Small intestine (tissue), 7 donors: ENCODE results near the gene NEURL1B. TPM values are rescaled to one million over a fixed set of nuclear protein-coding genes. Genes with fewer than 3 reads are reported as not detected.

Source experiments
- DNase-seq, 2 donors: peaks; one replicate each; pipeline versions ENCODE4 v3.0.0 to v3.0.0-alpha.2; 2013
- FAIRE-seq: peaks from 2 replicates; lab custom pipeline; 2012; peaks lifted over from hg19 to GRCh38; lab: Jason Lieb, UNC
- H3K27ac ChIP-seq, 3 donors: one replicate each; pipeline ENCODE4 v1.5.1; 2013; ENCODE audit warnings: low read length in 2 of 3, mild to moderate bottlenecking in 2 of 3, control low read depth in 1 of 3, inconsistent platforms in 1 of 3, low read depth in 1 of 3, moderate library complexity in 1 of 3
- H3K27me3 ChIP-seq, 3 donors: one replicate each; pipeline ENCODE4 v1.6.1; 2013; ENCODE audit warnings: low read length in 3 of 3, inconsistent platforms in 1 of 3; ENCODE audit not compliant: control insufficient read depth in 3 of 3, insufficient read depth in 3 of 3
- H3K36me3 ChIP-seq, 3 donors: one replicate each; pipeline ENCODE4 v1.6.1; 2013; ENCODE audit warnings: low read length in 3 of 3, inconsistent platforms in 1 of 3, low read depth in 1 of 3, mild to moderate bottlenecking in 1 of 3, moderate library complexity in 1 of 3; ENCODE audit not compliant: control insufficient read depth in 3 of 3, insufficient read depth in 2 of 3
- H3K4me1 ChIP-seq, 3 donors: one replicate each; pipeline ENCODE4 v1.6.1; 2013; ENCODE audit warnings: low read length in 2 of 3, inconsistent platforms in 1 of 3, low read depth in 1 of 3, mild to moderate bottlenecking in 1 of 3, moderate library complexity in 1 of 3; ENCODE audit not compliant: control insufficient read depth in 3 of 3, insufficient read depth in 2 of 3
- H3K4me3 ChIP-seq, 3 donors: one replicate each; pipeline ENCODE4 v1.5.1; 2013; ENCODE audit warnings: low read length in 3 of 3, control low read depth in 1 of 3, inconsistent platforms in 1 of 3, low read depth in 1 of 3, mild to moderate bottlenecking in 1 of 3, moderate library complexity in 1 of 3
- H3K9me3 ChIP-seq, 2 donors: one replicate each; pipeline ENCODE4 v1.6.1; 2013; ENCODE audit warnings: low read depth in 1 of 2, low read length in 1 of 2; ENCODE audit not compliant: control insufficient read depth in 2 of 2, insufficient read depth in 1 of 2
- WGBS, 3 donors: extraction: QIAGEN DNeasy Blood & Tissue Kit; methylation state at CpG; one replicate each; pipeline ENCODE4 v1.1.7; 2013; 5-methylcytosine and 5-hydroxymethylcytosine counted together
- polyA plus RNA-seq, 4 donors: library from polyadenylated mRNA; stranded (reverse) in 3 of 4; unstranded in 1 of 4; fragments of 200-250 nt in 3 of 4; fragments of 120-200 nt in 1 of 4; gene quantifications; one replicate each; pipeline versions ENCODE4 v1.2.1 to v1.2.3, GENCODE V29; 2013
- donor health status: healthy with polysubstance abuse.
- donor health status: control.
- donor health status: control.
- donor health status: Bipolar disorder and iron deficiency.
- donor health status: healthy.

Gene NEURL1B
- polyA plus RNA-seq, 4 donors = 2.7 to 21.0 (median 10.9) TPM

- H3K27ac ChIP-seq = no peak overlapping the region
- DNase-seq (no peak), FAIRE-seq (no peak)
- peaks cover 0 to 5% (median 0%) of the 10 kb centered on the region in 3 donors for H3K27me3 ChIP-seq
- WGBS, 3 donors = 56 to 76% (median 59%) methylated on average over 7 of the region's 7 CpGs
- H3K4me3 ChIP-seq = no peak overlapping the region
- H3K36me3 ChIP-seq = no peaks in the 10 kb centered on the region
- no peaks in the 10 kb centered on the region for H3K9me3 ChIP-seq
- H3K4me1 ChIP-seq = peaks cover 0 to 2% (median 0%) of the 10 kb centered on the region in 3 donors
These were observed 86.5 kb downstream of the NEURL1B start for GRCh38 chr5:172727551-172727950.

GRCh38 chr5:172728481-172729241, 87.6 kb downstream of the NEURL1B start:
- DNase-seq = no peak
- Histone ChIP-seq H3K36me3 (no peaks in the 10 kb centered on the region), H3K9me3 (no peaks in the 10 kb centered on the region), H3K4me1 (peaks cover 0 to 13% (median 0%) of the 10 kb centered on the region in 3 donors), H3K4me3 (no peak overlapping the region), H3K27ac (no peak overlapping the region), H3K27me3 (peaks cover 0 to 3% (median 0%) of the 10 kb centered on the region in 3 donors)
- 82 to 85% (median 85%) methylated on average over 10 of the region's 10 CpGs for WGBS, 3 donors
- FAIRE-seq = no peak

GRCh38 chr5:172729588-172729987, 88.5 kb downstream of the NEURL1B start:
- peaks cover 0 to 18% (median 0%) of the 10 kb centered on the region in 3 donors for H3K4me1 ChIP-seq
- peaks cover 0 to 3% (median 0%) of the 10 kb centered on the region in 3 donors for H3K27me3 ChIP-seq
- no peak overlapping the region for H3K4me3 ChIP-seq
- H3K36me3 ChIP-seq = no peaks in the 10 kb centered on the region
- whole genome bisulfite sequencing, 3 donors = 88 to 90% (median 90%) methylated on average over 13 of the region's 13 CpGs
- no peak overlapping the region for H3K27ac ChIP-seq
- DNase-seq (no peak), FAIRE-seq (no peak)
- H3K9me3 ChIP-seq = no peaks in the 10 kb centered on the region

- no peak for DNase-seq
- Histone ChIP-seq H3K4me3 (no peak overlapping the region), H3K27ac (no peak overlapping the region), H3K36me3 (no peaks in the 10 kb centered on the region), H3K9me3 (no peaks in the 10 kb centered on the region), H3K4me1 (peaks cover 0 to 18% (median 0%) of the 10 kb centered on the region in 3 donors), H3K27me3 (peaks cover 0 to under 1% (median 0%) of the 10 kb centered on the region in 3 donors)
- WGBS, 3 donors = 93 to 95% (median 95%) methylated on average over 6 of the region's 6 CpGs
- no peak for FAIRE-seq
These were observed 89.2 kb downstream of the NEURL1B start for GRCh38 chr5:172730222-172730621.

- no peak for FAIRE-seq
- no peaks in the 10 kb centered on the region for H3K9me3 ChIP-seq
- no peaks in the 10 kb centered on the region for H3K27me3 ChIP-seq
- no peak overlapping the region for H3K4me3 ChIP-seq
- 60 to 79% (median 69%) methylated on average over 16 of the region's 16 CpGs for WGBS, 3 donors
- DNase-seq = peak in 1 of 2 donors; percentile 44
- no peaks in the 10 kb centered on the region for H3K36me3 ChIP-seq
- H3K4me1 ChIP-seq = peaks cover 0 to 25% (median 0%) of the 10 kb centered on the region in 3 donors
- no peak overlapping the region for H3K27ac ChIP-seq
These were observed 90.1 kb downstream of the NEURL1B start for GRCh38 chr5:172730981-172731679.

GRCh38 chr5:172731680-172732074, 90.6 kb downstream of the NEURL1B start:
- Histone ChIP-seq H3K36me3 (no peaks in the 10 kb centered on the region), H3K9me3 (no peaks in the 10 kb centered on the region), H3K27me3 (no peaks in the 10 kb centered on the region), H3K4me1 (peaks cover 0 to 25% (median 0%) of the 10 kb centered on the region in 3 donors), H3K4me3 (no peak overlapping the region), H3K27ac (no peak overlapping the region)
- no peak for DNase-seq
- WGBS, 3 donors = 64 to 82% (median 68%) methylated on average over 9 of the region's 9 CpGs
- no peak for FAIRE-seq

- peak overlapping the region in 1 of 3 donors; percentile 91 for H3K27ac ChIP-seq
- WGBS, 3 donors = 84 to 88% (median 85%) methylated on average over 14 of the region's 14 CpGs
- H3K4me3 ChIP-seq = no peak overlapping the region
- no peaks in the 10 kb centered on the region for H3K9me3 ChIP-seq
- peaks cover 0 to 25% (median 0%) of the 10 kb centered on the region in 3 donors for H3K4me1 ChIP-seq
- H3K36me3 ChIP-seq = no peaks in the 10 kb centered on the region
- no peak for DNase-seq
- no peaks in the 10 kb centered on the region for H3K27me3 ChIP-seq
- no peak for FAIRE-seq
These were observed 91.3 kb downstream of the NEURL1B start for GRCh38 chr5:172732201-172732865.
